KG1 (cell line): ENCODE results near the gene PSMA3.

Experiments used
- DNase-seq: peaks from one replicate; lab custom pipeline; 2025; lab: John Stamatoyannopoulos, UW

Gene PSMA3

DNA sequence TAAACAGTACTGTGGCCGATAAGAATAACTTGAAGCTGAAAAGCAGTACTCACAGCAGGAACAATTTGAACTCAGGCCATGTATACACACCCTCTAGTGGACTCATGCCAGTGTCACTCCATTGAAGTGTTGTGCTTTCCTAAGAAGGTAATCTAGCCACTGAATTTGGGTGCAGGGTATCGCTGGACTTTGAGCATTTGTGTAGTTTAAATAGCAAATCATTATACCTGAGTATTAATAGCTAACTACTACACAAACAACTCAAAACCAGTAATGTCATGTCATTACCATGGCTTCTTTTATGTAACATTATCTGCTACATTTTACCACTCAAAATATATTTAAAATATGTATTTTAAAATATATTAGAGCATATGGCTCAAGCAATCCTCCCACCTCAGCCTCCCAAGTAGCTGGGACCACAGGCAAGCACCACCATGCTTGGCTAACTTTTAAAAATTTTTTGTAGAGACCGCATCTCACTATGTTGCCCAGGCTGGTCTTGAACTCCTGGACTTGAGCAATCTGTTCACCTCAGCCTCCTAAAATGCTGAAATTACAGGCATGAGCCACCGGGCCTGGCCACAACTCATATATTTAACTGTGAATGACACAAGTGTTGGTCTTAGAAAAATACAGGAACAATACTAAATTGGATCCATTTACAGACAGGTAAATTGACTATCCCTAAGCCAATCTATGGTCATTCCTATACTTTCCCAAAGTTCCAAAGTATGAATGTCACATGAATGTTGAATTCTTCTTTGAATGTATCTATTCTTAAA is 28.1 kb downstream of the PSMA3 start:
- DNase-seq: no peak

DNA sequence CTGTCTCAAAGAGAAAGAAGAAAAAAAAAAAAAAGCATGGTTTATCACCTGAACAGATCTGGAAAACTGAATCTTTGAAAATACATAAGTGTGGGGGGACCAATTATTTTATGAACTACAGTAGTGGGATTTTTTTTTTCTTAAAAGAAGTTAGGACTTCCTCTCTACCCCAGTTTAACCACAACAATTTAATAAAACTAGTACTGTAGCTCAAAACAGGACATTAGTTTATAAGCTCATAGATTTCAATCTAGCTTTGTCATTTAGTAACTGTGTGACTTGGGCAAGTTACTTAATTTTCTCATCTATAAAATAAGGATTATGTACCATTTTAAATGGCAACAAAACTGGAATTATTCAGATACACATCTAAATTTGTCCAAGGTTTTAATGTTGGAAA is 30.2 kb downstream of the PSMA3 start:
- DNase-seq: no peak

DNA sequence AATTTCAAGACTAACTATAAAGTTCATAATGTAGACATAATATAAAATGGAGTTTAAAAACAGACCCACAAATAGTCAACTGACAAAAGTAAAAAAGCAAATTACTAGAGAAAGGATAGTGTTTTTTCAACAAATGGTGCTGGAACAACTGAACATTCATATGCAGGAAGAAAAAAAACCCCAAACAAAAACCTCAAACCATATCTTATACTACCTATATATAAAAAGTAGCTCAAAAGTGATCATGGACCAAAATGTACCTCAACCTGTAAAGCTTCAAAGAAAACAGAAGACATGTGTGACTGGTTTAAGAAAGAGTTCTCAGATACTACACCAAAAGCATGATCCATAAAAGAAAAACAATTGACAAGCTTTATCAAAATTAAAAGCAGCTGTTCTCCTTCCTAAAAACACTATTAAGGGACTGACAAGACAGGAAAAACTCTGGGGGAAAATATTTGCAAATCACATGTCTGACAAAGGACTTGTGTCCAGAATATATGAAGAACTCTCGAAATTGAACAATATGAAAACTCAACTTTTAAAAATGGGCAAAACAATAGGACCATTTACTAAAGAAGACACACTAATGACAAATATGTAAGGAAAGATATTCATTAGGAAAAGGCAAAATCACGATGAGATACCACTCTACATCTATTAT is 31.0 kb downstream of the PSMA3 start:
- no peak for DNase-seq

DNA sequence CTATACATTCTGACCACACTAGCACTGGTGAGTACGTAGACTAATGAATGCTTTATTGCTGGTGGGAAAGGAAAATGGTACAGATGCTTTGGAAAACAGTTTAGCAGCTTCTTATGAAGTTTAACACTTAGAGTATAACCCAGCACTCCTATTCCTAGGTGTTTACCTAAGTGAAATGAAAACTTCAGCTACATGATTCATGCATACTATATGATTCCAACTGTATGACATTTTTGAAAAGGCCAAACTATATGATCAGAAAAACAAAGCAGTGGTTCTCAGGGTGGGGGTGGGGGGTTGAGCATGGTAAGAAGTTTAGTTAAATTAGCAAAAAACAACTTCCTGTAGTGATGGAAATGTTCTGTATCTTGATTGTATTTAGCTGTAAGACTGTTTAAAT is 31.6 kb downstream of the PSMA3 start:
- no peak for DNase-seq

DNA sequence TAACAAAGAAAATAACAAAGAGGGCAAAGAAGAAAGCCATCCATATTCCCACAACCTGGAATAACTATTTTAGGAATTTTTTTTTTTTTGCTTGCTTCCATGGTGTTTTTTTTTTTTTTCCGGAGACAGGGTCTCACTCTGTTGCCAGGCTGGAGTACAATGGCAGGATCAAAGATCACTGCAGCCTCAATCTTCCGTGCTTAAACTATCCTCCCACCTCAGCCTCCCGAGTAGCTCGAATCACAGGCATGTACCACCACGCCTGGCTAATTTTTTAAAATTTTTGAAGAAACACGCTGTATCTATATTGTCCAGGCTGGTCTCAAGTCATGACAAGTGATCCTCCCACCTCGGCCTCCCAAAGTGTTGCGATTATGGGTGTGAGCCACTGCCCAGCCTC is 33.5 kb downstream of the PSMA3 start:
- DNase-seq: no peak

DNA sequence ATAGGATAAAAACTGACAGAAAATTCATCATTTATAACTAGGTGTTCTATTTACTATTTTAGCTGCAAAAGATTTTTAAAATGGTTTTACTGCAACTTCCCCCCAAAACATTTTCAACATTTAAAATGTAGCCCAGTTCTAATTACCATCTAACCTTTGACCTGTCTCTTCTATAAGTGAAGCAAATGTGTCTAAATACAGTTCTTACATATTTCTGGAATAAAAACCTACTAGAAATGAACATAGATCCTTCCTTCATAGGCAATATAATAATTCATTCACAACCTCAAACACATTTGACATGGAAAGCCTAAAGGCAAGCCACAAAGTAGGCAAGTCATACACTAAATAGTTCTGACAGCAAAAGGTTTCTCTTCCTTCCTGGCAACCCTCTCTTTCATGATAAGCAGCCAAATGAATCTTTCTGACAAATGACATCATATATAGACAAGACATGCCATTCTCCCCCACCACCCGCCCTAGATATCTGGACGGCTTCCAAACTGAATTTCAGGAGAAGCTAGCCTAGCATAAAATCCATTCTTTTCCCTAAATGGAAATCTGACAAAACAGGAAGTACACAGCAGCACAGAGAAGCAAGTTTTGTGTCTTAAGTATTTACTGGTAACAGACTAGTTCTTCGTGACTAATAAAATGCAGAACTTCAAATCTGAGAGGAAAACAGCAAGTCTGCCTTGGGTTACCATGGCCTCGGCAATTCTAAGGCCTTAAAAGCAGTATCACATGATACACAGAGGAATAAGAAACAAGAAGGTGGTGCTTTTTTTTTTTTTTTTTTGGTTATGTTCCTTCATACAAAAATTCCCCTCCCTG is 36.5 kb downstream of the PSMA3 start:
- no peak for DNase-seq

DNA sequence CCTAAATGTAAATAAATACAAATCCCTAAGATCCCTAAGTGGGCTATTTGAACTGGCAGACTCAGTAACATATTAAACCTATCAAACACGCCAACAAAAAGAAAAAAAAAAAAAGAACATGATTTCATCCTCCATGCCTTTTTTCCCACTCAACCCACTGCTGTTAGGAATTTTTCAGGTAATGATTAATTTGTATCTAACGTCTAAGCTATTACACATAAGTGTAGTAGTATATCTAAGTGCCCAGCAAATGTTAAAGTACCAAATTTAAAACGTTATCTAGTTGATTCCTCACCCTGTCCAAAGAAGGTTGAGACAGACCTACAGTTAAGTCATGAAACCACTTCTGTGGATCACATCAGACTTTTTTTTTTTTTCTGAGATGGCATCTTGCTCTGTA is 37.3 kb downstream of the PSMA3 start:
- no peak for DNase-seq

DNA sequence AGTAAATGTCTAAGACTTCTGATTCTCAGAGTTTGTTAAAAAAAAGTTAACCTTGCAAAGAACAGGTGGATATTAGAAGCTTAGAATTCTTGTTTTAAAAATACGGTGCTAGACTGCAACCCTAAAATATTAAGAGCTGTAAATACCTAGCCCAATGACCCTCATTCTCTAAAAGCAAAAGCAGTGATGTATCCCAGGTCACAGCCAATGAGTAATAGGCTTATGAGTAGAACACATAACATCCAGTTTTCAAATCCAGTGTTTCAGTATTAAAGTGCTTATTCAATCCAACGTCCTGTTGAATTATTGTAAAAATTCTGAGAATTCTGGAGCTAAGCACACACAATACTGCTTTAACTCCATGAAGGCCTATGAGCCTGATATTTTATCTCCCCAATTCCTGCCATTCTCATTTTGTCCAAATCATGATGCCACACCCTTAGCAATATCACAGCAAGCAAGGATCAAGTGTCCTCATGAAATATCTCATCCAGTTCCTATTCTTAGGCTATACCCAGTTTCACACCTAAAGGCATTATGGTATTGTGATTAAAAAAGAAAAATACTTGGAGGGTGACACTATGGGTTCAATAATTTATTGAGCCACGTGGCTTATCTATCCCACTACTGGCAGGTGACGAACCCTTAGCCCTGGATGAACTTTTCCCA is 38.4 kb downstream of the PSMA3 start:
- no peak for DNase-seq

DNA sequence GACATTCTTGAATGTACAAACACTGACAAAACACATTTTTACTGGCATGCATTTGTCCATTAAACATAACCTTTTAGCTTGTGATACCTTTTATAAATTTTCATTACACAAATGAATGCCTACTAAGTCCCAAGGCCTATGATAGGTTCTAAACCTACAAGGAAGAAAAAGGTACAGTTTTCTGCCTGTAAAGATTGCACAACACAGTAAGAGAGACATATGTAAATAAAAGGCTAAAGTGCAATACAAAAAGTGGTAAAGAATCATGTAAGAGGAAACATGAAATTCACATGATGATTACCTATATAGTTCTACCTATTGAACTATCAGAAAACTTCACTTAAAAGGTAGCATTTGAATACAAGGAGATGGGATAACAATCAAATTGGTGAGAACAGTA is 39.1 kb downstream of the PSMA3 start:
- DNase-seq: no peak

DNA sequence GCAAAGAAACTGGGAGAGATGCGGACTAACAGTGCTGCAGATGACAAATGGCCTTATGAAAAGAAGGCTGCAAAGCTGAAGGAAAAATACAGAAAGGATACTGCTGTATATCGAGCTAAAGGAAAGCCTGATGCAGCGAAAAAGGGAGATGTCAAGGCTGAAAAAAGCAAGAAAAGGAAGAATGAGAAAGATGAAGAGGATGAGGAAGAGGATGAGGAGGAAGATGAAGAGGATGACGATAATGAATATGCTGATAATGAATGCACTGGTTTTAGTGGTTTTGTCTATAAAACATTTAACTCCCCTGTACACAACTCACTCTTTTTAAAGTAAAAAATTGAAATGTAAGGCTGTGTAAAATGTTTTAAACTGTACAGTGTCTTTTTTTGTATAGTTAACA is 40.5 kb downstream of the PSMA3 start:
- DNase-seq: no peak

DNA sequence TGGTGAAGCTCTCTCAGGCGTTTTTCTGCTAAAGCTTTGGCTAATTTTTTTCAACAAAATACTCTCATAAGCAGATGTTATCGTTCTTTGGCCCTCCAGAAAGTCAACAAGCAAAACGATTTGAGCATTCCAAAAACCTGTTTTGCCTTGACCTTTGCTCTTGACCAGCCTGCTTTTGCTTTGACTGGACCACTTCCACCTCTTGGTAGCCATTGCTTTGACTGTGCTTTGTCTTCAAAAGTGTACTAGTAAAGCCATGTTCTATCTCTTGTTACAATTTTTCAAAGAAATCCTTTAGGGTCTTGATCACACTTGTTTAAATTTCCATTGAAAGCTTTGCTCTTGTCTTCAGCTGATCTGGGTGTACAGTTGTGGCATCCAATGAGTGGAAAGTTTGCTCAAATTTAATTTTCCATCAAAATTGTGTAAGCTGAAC is 43.0 kb downstream of the PSMA3 start:
- no peak for DNase-seq

DNA sequence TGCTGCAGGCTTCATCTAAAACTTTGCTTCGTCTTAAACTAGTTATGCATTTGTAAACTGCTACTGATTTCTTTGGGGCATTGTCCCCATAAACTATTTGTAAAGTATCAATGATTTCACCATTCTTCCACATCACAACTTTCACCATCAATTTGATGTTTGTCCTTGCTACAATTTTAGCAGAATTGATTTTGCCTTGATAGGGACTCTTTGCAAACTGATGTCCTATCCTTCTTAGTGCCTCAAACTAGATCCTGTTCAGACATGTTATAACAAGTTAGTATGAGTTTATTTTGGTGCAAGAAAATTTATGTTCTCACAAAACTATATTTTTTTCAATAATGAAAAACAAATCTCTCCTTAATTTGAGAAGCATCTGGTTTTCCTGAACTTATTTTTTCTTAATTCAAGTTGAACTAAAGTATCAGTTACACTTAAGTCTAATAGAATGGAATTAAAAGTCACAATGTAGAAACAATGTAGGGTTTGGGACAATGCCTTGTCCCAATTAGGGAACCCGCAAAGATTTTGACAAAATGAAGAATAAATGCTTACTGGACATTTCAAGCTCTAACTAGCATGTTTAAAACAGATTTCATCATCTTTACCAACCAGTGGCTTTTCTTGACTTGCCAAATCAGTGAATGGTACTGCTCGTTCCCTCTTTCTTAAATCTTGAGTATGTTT is 43.6 kb downstream of the PSMA3 start:
- no peak for DNase-seq

DNA sequence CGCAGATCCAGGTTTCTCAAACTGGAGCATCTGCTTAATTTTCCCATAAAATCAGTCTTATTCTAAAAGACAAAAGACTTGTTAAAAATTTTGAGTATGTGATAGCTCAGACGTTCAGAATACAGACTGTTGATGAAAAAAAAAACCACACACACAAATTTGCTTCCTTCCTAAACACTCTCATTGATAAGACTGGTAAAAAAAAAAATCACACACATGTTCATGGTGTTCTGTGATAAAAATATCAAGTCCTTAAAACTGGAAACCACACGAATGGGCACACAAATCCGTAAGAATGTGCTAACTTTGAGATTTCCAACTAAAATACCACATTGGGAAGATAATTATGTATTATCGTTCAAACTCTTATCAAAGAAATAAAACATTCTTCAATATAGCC is 47.0 kb downstream of the PSMA3 start:
- no peak for DNase-seq

DNA sequence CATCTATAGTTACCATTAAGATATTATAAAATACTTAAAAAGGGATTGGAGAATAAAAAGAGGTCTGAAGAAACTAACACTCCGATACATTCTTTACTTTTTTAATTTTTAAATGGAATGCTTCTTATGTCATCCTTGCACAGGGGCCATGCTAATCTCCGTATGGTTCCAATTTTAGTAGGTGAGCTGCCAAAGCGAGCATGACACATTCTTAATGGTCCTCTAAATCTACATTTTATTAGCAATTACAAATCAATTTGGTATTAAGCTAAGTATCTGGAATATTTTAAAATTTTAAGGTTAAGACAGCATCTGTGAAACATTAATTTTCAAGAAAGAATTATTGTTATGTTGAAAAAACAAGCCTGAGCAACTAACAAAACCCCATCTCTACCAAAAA is 47.5 kb downstream of the PSMA3 start:
- no peak for DNase-seq

DNA sequence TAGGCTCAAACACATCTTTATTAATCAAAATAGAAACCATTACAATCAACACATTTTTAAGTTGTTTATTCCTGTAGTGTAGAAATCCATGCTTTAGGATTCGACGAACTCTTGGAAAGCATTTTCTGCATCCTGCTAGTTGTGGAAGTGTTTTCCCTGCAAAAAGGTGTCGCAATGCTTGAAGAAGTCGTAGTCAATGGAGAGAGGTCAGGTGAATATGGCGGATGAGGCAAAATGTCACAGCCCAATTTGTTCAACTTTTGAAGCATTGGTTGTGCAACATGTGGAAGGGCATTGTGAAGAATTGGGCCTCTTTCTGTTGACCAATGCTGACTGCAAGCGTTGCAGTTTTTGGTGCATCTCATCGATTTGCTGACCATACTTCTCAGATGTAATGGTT is 49.6 kb downstream of the PSMA3 start:
- DNase-seq: no peak

DNA sequence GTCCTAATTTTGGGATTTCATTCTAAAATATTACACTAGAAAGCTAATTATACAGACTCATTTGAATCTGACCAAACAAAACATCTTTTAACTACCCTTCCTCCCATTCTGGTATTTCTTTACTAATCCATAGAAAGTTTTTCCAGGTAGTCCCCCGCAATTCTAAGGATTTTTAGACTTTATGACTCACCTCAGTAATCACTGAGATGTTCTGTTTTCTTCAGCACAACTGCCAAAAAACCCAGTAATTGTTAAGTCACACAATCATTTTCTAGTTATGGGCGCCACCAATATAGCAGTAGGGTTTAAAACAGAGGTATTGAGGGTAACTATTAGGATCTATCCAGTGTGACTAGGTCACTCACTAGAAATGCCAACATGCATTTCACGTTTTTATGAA is 52.1 kb downstream of the PSMA3 start:
- DNase-seq: no peak

DNA sequence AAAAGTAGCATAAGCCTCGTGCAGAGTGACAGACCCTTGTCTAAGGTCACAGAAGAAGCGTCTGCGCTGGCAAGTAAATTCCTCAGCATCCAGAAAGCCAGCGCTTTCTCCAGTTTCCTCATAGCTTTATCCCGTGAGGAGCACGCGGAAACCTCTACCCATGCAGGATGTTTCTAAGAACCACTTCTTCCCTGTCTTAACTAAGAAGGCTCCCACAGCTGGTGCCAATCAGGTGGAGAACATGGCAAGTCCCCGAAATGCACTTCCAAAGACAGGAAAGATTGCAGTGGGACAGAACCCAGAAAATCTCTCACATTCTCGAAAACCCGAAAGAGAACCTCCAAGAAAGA is 52.7 kb downstream of the PSMA3 start:
- DNase-seq: no peak

DNA sequence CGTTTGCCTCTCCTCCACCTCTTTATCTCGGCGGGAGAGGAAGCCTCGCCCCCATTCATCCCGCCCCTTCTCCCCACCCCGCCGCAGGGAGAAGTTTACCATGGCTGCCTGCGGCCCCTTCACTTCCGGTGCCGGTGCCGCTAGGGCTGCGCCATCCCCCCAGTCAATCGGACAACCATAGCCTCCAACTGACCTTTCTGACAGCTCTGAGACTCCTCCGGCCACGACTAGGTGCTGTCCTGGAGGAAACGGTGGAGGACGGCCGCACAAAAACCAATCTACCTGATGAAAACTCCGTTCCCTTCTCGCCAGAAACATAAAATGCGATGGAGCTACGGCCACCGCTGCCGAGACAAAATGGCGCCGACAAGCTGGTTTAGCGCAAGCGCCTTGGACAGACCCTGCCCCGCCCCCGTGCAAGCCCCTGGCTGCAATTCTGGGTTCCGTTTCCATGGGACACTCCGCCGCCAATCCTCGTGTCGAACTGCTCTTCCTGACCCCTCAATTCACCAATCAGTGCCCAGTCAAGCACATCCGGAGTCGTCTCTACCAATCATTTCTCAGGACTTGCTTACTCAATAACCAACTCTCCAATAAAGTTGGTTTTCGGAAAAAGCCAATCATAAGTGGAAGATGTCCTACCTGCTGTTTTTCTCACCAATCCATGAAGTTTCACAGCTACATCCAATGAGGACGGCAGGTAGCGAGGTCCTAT is 53.3 kb downstream of the PSMA3 start:
- peak; percentile 95 for DNase-seq

DNA sequence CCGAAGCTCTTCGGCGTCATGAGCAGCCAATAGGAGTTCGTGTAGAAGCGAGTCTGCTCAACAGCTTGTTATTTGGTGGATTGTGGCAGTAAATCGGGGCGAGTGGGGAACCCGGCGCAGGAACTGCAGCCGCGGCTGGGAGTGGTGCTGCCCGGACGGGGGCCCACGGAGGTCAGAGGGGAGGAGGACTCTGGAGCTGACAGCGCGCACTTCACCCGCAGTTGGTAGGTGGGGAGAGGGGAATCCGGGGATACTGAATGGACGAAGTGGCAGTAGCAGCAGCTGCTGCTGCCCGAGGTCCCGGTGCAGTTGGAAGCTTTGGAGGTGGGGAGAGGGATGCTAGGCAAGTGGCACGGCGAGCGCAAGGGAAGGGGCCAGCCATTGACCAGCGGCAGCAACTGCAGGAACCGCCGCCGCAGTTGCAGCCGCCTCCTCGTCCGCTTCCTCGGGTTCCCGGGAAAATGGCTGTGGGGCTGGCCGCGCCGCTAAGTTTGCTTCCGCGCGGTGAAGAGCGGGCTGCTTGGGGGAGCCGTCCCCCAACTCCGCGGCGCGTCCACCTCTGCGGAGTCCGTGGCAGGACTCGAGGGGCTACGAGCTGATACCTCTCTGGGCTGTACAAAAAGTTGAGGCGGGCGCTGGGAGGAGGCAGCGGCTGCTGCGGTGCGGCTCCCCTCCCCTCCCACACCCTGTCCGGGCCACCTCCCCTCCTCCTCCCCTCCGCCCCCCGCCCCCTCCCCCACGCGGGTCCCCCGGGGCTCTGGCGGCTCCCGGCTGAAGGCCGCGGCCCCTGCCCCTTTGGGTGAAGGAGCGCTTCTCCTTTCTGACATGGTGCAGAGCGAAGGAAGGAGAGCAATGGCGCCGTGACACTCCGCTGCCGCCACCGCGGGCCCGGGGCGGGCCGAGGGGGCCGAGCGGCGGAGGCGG is 54.1 kb downstream of the PSMA3 start, which contains the start of gene ARID4A:
ARID4A (plus strand) TSS at position 79 of the 924 bp plus-strand sequence. CDS start 1,300 bp downstream, outside the sequence.
- DNase-seq: peak; percentile 41
